ENCODE data around the gene TP63.

DNA sequence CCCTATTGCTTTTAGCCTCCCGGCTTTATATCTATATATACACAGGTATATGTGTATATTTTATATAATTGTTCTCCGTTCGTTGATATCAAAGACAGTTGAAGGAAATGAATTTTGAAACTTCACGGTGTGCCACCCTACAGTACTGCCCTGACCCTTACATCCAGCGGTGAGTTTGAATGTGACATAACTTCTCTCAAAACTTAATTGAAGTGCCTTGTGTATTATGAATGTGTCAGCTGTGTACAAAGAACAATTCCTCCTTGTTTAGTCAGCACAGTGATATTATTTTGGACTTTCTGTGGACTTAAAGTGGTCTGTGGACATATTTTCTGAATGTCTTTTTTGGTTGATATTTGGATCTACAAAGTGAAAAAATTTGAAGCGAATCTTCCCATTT is 220 bp downstream of the TP63 start:
- TF ChIP-seq REST (IDR thresholded peaks at IDR 0.05; ENCODE audit: low read depth) (no peak), EP300 (IDR thresholded peaks at IDR 0.05; ENCODE audit: borderline replicate concordance) (no peak), EGR1 (IDR thresholded peaks at IDR 0.05) (no peak)
